K562 (cell line): Measurements from ENCODE around the gene DNMBP. TPM values are rescaled to one million over a fixed set of nuclear protein-coding genes. Genes with fewer than 3 reads are reported as not detected.

Source experiments
- ATAC-seq: fragments of 200-7000 bp; cut with Tn5 transposase; 3 replicates; pipeline ENCODE4 v1.9.1; 2020; ENCODE audit warnings: moderate library complexity
- BruUV-seq: library from RNA; stranded (reverse); fragments of 400-500 nt; replicated peaks from 2 replicates; lab custom pipeline; 2021; lab: Mats Ljungman, UMichigan
- CTCF ChIA-PET: fragments of 300-600 bp; formaldehyde crosslinking; extraction: SDS; loops from one replicate; lab custom pipeline; 2021; ENCODE audit warnings: low intra/inter-chr PET ratio; lab: Yijun Ruan, JAX
- POLR2A ChIA-PET: fragments of 300-600, 350-650 bp; sonication (Branson Sonifier 250); formaldehyde crosslinking; extraction: SDS; loops from one replicate; lab custom pipeline; 2021; ENCODE audit warnings: antibody characterized with exemption, inconsistent platforms; lab: Yijun Ruan, JAX
- DNase-seq, 4 experiments: peaks; one replicate each; pipeline versions ENCODE4 v3.0.0 to v3.0.0-alpha.2; 2011 to 2018; ENCODE audit warnings: low spot score in 3 of 4, mixed read lengths in 3 of 4; ENCODE audit errors: extremely low read depth in 1 of 4
- FAIRE-seq: peaks from 2 replicates; lab custom pipeline; 2011; peaks lifted over from hg19 to GRCh38; lab: Jason Lieb, UNC
- H2AFZ ChIP-seq: 2 replicates; pipeline ENCODE4 v1.6.0; 2011; ENCODE audit warnings: low read depth, low read length, control low read depth, inconsistent platforms
- H3K27ac ChIP-seq: fragments of 200-600 bp; 3 replicates; pipeline ENCODE4 v1.8.0; 2011; ENCODE audit warnings: low read depth, mild to moderate bottlenecking, control low read depth, inconsistent platforms, low read length, moderate library complexity, mixed read lengths; ENCODE audit errors: extremely low read depth
- H3K27me3 ChIP-seq, 2 experiments: fragments of 300-600 bp in 1 of 2; 2 replicates in 1 of 2; 3 replicates in 1 of 2; pipeline versions ENCODE4 v1.6.0 to v1.8.0; 2011; ENCODE audit warnings: inconsistent platforms in 2 of 2, low read length in 2 of 2, mild to moderate bottlenecking in 1 of 2, mixed read lengths in 1 of 2, moderate library complexity in 1 of 2; ENCODE audit not compliant: control insufficient read depth in 2 of 2, insufficient read depth in 2 of 2
- H3K36me3 ChIP-seq: fragments of 300-600 bp; 3 replicates; pipeline ENCODE4 v1.8.0; 2011; ENCODE audit warnings: mild to moderate bottlenecking, low read length, inconsistent platforms; ENCODE audit not compliant: control insufficient read depth, insufficient read depth
- H3K4me1 ChIP-seq, 2 experiments: fragments of 200-600 bp in 1 of 2; replicated peaks in 1 of 2; 2 replicates in 1 of 2; 3 replicates in 1 of 2; pipeline versions ENCODE4 v1.5.1 to v1.8.0; 2011; ENCODE audit warnings: inconsistent platforms in 2 of 2, low read length in 2 of 2, mild to moderate bottlenecking in 1 of 2, mixed read lengths in 1 of 2, moderate library complexity in 1 of 2; ENCODE audit not compliant: control insufficient read depth in 2 of 2, insufficient read depth in 2 of 2
- H3K4me2 ChIP-seq: 2 replicates; pipeline ENCODE4 v1.6.1; 2011; ENCODE audit warnings: low read length, control low read depth, inconsistent platforms, mixed read lengths; ENCODE audit not compliant: insufficient read depth
- H3K4me3 ChIP-seq: fragments of 200-600 bp; sonication (generic), shearing (Covaris generic); 2 replicates; pipeline ENCODE4 v1.5.1; 2016; ENCODE audit warnings: control low read depth, inconsistent platforms
- H3K79me2 ChIP-seq: fragments of 200-600 bp; 3 replicates; pipeline ENCODE4 v1.8.0; 2011; ENCODE audit warnings: low read length, inconsistent platforms; ENCODE audit not compliant: control insufficient read depth, insufficient read depth
- H3K9ac ChIP-seq, 2 experiments: 2 replicates each; pipeline versions ENCODE4 v1.6.0 to v1.6.1; 2011; ENCODE audit warnings: low read depth in 2 of 2, low read length in 2 of 2, control low read depth in 1 of 2, inconsistent platforms in 1 of 2, mild to moderate bottlenecking in 1 of 2, mixed read lengths in 1 of 2; ENCODE audit not compliant: insufficient read depth in 1 of 2
- H3K9me1 ChIP-seq: one replicate; pipeline ENCODE4 v1.6.0; 2011; ENCODE audit warnings: inconsistent platforms, mild to moderate bottlenecking, low read length, moderate library complexity; ENCODE audit not compliant: control insufficient read depth, insufficient read depth
- H3K9me3 ChIP-seq: replicated peaks from 2 replicates; pipeline ENCODE4 v1.5.1; 2011; ENCODE audit warnings: low read depth, low read length, inconsistent platforms; ENCODE audit not compliant: control insufficient read depth, insufficient read depth
- H4K20me1 ChIP-seq: replicated peaks from 2 replicates; pipeline ENCODE4 v1.6.1; 2011; ENCODE audit warnings: low read length, inconsistent platforms, mixed read lengths; ENCODE audit not compliant: control insufficient read depth, insufficient read depth
- BRD4 ChIP-seq: fragments of 200-600 bp; sonication (generic); IDR thresholded peaks from 2 replicates; pipeline ENCODE4 v1.6.1; 2017; ENCODE audit warnings: inconsistent platforms
- EHMT2 ChIP-seq: fragments of 450-650 bp; IDR thresholded peaks from 2 replicates; pipeline ENCODE4 v1.6.1; 2018; ENCODE audit warnings: antibody characterized with exemption
- ERF ChIP-seq: fragments of 450-650 bp; formaldehyde crosslinking; IDR thresholded peaks from 2 replicates; pipeline ENCODE4 v1.4.0; 2020; ENCODE audit warnings: mild to moderate bottlenecking, mixed read lengths
- HDAC6 ChIP-seq: IDR thresholded peaks from 2 replicates; pipeline ENCODE4 v1.6.1; 2012; ENCODE audit warnings: low read depth, mild to moderate bottlenecking, control low read depth, inconsistent platforms, low read length, moderate library complexity
- JUND ChIP-seq, 2 experiments: IDR thresholded peaks; 2 replicates in 1 of 2; 3 replicates in 1 of 2; pipeline ENCODE4 v1.6.1; 2011; ENCODE audit warnings: borderline replicate concordance in 2 of 2, low read depth in 2 of 2, low read length in 2 of 2, improper control_type of control experiment in 1 of 2, missing biosample characterization in 1 of 2, missing genetic modification characterization in 1 of 2, missing genetic modification reagents in 1 of 2
- MBD2 ChIP-seq: sonication (generic); IDR thresholded peaks from 2 replicates; pipeline ENCODE4 v1.6.1; 2016; ENCODE audit warnings: low read depth, borderline replicate concordance
- MCM5 ChIP-seq: fragments of 450-650 bp; IDR thresholded peaks from 2 replicates; pipeline ENCODE4 v1.6.1; 2016; ENCODE audit warnings: low read depth
- POLR3A ChIP-seq: IDR thresholded peaks from 2 replicates; pipeline ENCODE4 v1.6.1; 2011; ENCODE audit warnings: borderline replicate concordance, mild to moderate bottlenecking, moderate library complexity; ENCODE audit not compliant: insufficient read length, insufficient read depth; ENCODE audit errors: extremely low read depth
- POU5F1 ChIP-seq: fragments of 150-350 bp; IDR thresholded peaks from 2 replicates; pipeline ENCODE4 v1.6.1; 2014; ENCODE audit warnings: borderline replicate concordance, low read length, low read depth, mild to moderate bottlenecking; ENCODE audit not compliant: partially characterized antibody
- SRF ChIP-seq, 2 experiments: fragments of 250-450, 450-650 bp in 1 of 2; sonication (Bioruptor Pico) in 1 of 2; sonication (generic) in 1 of 2; formaldehyde crosslinking; IDR thresholded peaks; 2 replicates each; pipeline versions ENCODE4 v1.5.0 to v1.5.1; 2020 to 2022; ENCODE audit warnings: mild to moderate bottlenecking in 1 of 2, missing genetic modification reagents in 1 of 2
- ZKSCAN1 ChIP-seq: fragments of 150-350 bp; IDR thresholded peaks from 2 replicates; pipeline ENCODE4 v1.6.1; 2016; ENCODE audit warnings: low read depth, low read length
- ZNF143 ChIP-seq: sonication (generic); formaldehyde crosslinking; IDR thresholded peaks from 2 replicates; pipeline ENCODE4 v1.9.0; 2022; ENCODE audit warnings: mild to moderate bottlenecking, missing genetic modification reagents
- ZNF184 ChIP-seq: sonication (generic); formaldehyde crosslinking; IDR thresholded peaks from 2 replicates; pipeline ENCODE4 v1.5.0; 2020; ENCODE audit warnings: missing genetic modification reagents
- ZNF24 ChIP-seq: fragments of 450-650 bp; IDR thresholded peaks from 2 replicates; pipeline ENCODE4 v1.6.1; 2016
- ZNF583 ChIP-seq: fragments of 250-450 bp; sonication (Bioruptor Pico); IDR thresholded peaks from 2 replicates; pipeline ENCODE4 v1.4.0; 2020
- WGBS: fragments of 100-300 bp; shearing (Covaris generic); methylation state at CpG from one replicate; pipeline ENCODE4 v1.1.6; 2016; ENCODE audit warnings: low coverage, mixed read lengths; ENCODE audit not compliant: insufficient coverage; ENCODE audit errors: missing lambda C conversion rate; 5-methylcytosine and 5-hydroxymethylcytosine counted together
- in situ Hi-C: fragments of 300-500 bp; cut with MboI; formaldehyde crosslinking; loops from 4 replicates; pipeline ENCODE4 v1.15.0; 2018; ENCODE audit warnings: inconsistent platforms, mixed read lengths
- intact Hi-C: fragments of 100-400 bp; cut with micrococcal nuclease; formaldehyde crosslinking; loops from 2 replicates; pipeline ENCODE4 v1.14.2; 2022
- polyA plus RNA-seq, 8 experiments: library from polyadenylated mRNA; depleted of rRNA in 4 of 8; stranded (reverse) in 5 of 8; unstranded in 3 of 8; fragments of >200 nt; fragmentation: Nextera tagmentation in 2 of 8; fragmentation: Illumina TruSeq in 1 of 8; extraction: Ambion mirVana in 2 of 8; extraction: Trizol in 1 of 8; gene quantifications; 2 replicates each; pipeline versions ENCODE4 v1.2.1 to v1.2.3, GENCODE V29; 2011 to 2014; ENCODE audit warnings: inconsistent platforms in 1 of 8, missing spikeins in 1 of 8
- total RNA-seq, 7 experiments: library from RNA; depleted of rRNA in 6 of 7; stranded (reverse); fragments of >200 nt in 6 of 7; fragmentation: Illumina TruSeq in 2 of 7; extraction: Trizol in 2 of 7; gene quantifications; 2 replicates each; pipeline versions ENCODE4 v1.2.1 to v1.2.3, GENCODE V29; 2011 to 2021; ENCODE audit warnings: low replicate concordance in 1 of 7
- TF ChIP-seq, protein P1 (sequence below): sonication (generic); formaldehyde crosslinking; IDR thresholded peaks from 2 replicates; pipeline ENCODE4 v1.8.0; 2023; ENCODE audit warnings: mild to moderate bottlenecking, missing genetic modification reagents
- TF ChIP-seq, protein P2 (sequence below): fragments of 250-450 bp; sonication (Bioruptor Pico); IDR thresholded peaks from 2 replicates; pipeline ENCODE4 v1.4.0; 2020; ENCODE audit warnings: mild to moderate bottlenecking
- TF ChIP-seq, protein P3 (sequence below), 2 experiments: IDR thresholded peaks; 2 replicates each; pipeline ENCODE4 v1.6.1; 2012; ENCODE audit warnings: improper control_type of control experiment in 2 of 2, low read depth in 2 of 2, low read length in 2 of 2, borderline replicate concordance in 1 of 2

The DNMBP gene
- total and polyA plus RNA-seq, 9 of the 15 experiments (the other 6 are each of a cell fraction or from before 2014, with no cell fraction given), result 0.83 to 3.7 (median 2.2) TPM

- in situ Hi-C loops (no loop called here), intact Hi-C loops (no loop called here)
- BruUV-seq, result no TSS peak
- no peak overlapping the region for H3K4me2 ChIP-seq
- no peak for DNase-seq
- WGBS, result 84% methylated on average over 8 of the region's 8 CpGs
- no peak overlapping the region for H3K9ac ChIP-seq
- no peak for FAIRE-seq
- no peaks in the 10 kb centered on the region for H3K36me3 ChIP-seq
- no peaks in the 10 kb centered on the region for H3K9me3 ChIP-seq
- no peaks in the 10 kb centered on the region for H4K20me1 ChIP-seq
- POLR2A ChIA-PET, result no interaction called here
- no peak overlapping the region for H3K4me3 ChIP-seq
- CTCF ChIA-PET, result no interaction called here
- no peak overlapping the region for H3K27ac ChIP-seq
- H3K9me1 ChIP-seq, result no peaks in the 10 kb centered on the region
- H2AFZ ChIP-seq, result no peak overlapping the region
- peaks cover 4 to 14% of the 10 kb centered on the region in 2 experiments; a peak in 3 of 5 replicates for H3K4me1 ChIP-seq
- no peaks in the 10 kb centered on the region for H3K27me3 ChIP-seq
- peaks cover 5% of the 10 kb centered on the region; the same call in 1 of the 3 replicates for H3K79me2 ChIP-seq
- no peak for ATAC-seq
- TF ChIP-seq ERF (CRISPR knock-in tag) (no peak), EHMT2 (no peak), MBD2 (no peak), BRD4 (no peak), HDAC6 (no peak), ZNF583 (CRISPR knock-in tag) (no peak), POLR3A (no peak), POU5F1 (no peak), MCM5 (no peak), ZNF143 (CRISPR knock-in tag) (no peak), ZKSCAN1 (no peak), ZNF24 (no peak), ZNF184 (CRISPR knock-in tag) (no peak), JUND (IDR thresholded peaks at IDR 0.05; ENCODE audit: borderline replicate concordance, low read depth, low read length) (no peak), JUND (tag; IDR thresholded peaks at IDR 0.05; ENCODE audit: borderline replicate concordance, low read depth, low read length) (no peak), SRF (CRISPR knock-in tag; IDR thresholded peaks at IDR 0.05) (no peak)
- TF ChIP-seq, protein P1, sequence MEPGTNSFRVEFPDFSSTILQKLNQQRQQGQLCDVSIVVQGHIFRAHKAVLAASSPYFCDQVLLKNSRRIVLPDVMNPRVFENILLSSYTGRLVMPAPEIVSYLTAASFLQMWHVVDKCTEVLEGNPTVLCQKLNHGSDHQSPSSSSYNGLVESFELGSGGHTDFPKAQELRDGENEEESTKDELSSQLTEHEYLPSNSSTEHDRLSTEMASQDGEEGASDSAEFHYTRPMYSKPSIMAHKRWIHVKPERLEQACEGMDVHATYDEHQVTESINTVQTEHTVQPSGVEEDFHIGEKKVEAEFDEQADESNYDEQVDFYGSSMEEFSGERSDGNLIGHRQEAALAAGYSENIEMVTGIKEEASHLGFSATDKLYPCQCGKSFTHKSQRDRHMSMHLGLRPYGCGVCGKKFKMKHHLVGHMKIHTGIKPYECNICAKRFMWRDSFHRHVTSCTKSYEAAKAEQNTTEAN (CRISPR knock-in tag), result no peak
- TF ChIP-seq, protein P2, sequence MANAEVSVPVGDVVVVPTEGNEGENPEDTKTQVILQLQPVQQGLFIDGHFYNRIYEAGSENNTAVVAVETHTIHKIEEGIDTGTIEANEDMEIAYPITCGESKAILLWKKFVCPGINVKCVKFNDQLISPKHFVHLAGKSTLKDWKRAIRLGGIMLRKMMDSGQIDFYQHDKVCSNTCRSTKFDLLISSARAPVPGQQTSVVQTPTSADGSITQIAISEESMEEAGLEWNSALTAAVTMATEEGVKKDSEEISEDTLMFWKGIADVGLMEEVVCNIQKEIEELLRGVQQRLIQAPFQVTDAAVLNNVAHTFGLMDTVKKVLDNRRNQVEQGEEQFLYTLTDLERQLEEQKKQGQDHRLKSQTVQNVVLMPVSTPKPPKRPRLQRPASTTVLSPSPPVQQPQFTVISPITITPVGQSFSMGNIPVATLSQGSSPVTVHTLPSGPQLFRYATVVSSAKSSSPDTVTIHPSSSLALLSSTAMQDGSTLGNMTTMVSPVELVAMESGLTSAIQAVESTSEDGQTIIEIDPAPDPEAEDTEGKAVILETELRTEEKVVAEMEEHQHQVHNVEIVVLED (CRISPR knock-in tag), result no peak
- TF ChIP-seq, protein P3, sequence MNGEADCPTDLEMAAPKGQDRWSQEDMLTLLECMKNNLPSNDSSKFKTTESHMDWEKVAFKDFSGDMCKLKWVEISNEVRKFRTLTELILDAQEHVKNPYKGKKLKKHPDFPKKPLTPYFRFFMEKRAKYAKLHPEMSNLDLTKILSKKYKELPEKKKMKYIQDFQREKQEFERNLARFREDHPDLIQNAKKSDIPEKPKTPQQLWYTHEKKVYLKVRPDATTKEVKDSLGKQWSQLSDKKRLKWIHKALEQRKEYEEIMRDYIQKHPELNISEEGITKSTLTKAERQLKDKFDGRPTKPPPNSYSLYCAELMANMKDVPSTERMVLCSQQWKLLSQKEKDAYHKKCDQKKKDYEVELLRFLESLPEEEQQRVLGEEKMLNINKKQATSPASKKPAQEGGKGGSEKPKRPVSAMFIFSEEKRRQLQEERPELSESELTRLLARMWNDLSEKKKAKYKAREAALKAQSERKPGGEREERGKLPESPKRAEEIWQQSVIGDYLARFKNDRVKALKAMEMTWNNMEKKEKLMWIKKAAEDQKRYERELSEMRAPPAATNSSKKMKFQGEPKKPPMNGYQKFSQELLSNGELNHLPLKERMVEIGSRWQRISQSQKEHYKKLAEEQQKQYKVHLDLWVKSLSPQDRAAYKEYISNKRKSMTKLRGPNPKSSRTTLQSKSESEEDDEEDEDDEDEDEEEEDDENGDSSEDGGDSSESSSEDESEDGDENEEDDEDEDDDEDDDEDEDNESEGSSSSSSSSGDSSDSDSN (IDR thresholded peaks at IDR 0.05; ENCODE audit: borderline replicate concordance in 1 of 2, low read depth in 2 of 2, low read length in 2 of 2), result no peak
These were observed 10.2 kb downstream of the DNMBP start for GRCh38 chr10:99999319-100000108.
